NCI-H510A treated with DMSO at 0.1 percent for 48 hours (cell line): ENCODE measurements around the gene SLC4A4.

Source experiments
- DNase-seq: peaks from one replicate; lab custom pipeline; 2025; lab: John Stamatoyannopoulos, UW

SLC4A4 gene

GRCh38 chr4:71356924-71357663, 18.3 kb downstream of the SLC4A4 start:
- no peak for DNase-seq

- DNase-seq, result no peak
Observed at GRCh38 chr4:71360844-71361243, 22.0 kb downstream of the SLC4A4 start.

- DNase-seq, result no peak
Observed at GRCh38 chr4:71361476-71361875, 22.7 kb downstream of the SLC4A4 start.

GRCh38 chr4:71366766-71367165, 27.9 kb downstream of the SLC4A4 start:
- DNase-seq, result no peak

- no peak for DNase-seq
Observed at GRCh38 chr4:71367546-71367945, 28.7 kb downstream of the SLC4A4 start.

- no peak for DNase-seq
Observed at GRCh38 chr4:71368906-71369305, 30.1 kb downstream of the SLC4A4 start.

GRCh38 chr4:71369536-71369935, 30.7 kb downstream of the SLC4A4 start:
- DNase-seq, result no peak

- no peak for DNase-seq
Observed at GRCh38 chr4:71375494-71375893, 36.7 kb downstream of the SLC4A4 start.

- no peak for DNase-seq
Observed at GRCh38 chr4:71377561-71377960, 38.7 kb downstream of the SLC4A4 start.

- DNase-seq, result no peak
Observed at GRCh38 chr4:71379126-71379525, 40.3 kb downstream of the SLC4A4 start.

GRCh38 chr4:71380788-71381187, 42.0 kb downstream of the SLC4A4 start:
- DNase-seq, result no peak

GRCh38 chr4:71382125-71382899, 43.5 kb downstream of the SLC4A4 start:
- no peak for DNase-seq

GRCh38 chr4:71382900-71383560, 44.2 kb downstream of the SLC4A4 start:
- DNase-seq, result no peak

GRCh38 chr4:71383984-71384383, 45.2 kb downstream of the SLC4A4 start:
- no peak for DNase-seq

- no peak for DNase-seq
Observed at GRCh38 chr4:71389149-71389827, 50.5 kb downstream of the SLC4A4 start.

GRCh38 chr4:71392109-71392508, 53.3 kb downstream of the SLC4A4 start:
- no peak for DNase-seq

- DNase-seq, result no peak
Observed at GRCh38 chr4:71396382-71396781, 57.6 kb downstream of the SLC4A4 start.

GRCh38 chr4:71400810-71401209, 62.0 kb downstream of the SLC4A4 start:
- no peak for DNase-seq

GRCh38 chr4:71402616-71403015, 63.8 kb downstream of the SLC4A4 start:
- DNase-seq, result no peak

GRCh38 chr4:71404049-71404448, 65.2 kb downstream of the SLC4A4 start:
- no peak for DNase-seq

GRCh38 chr4:71405791-71406190, 67.0 kb downstream of the SLC4A4 start:
- no peak for DNase-seq

GRCh38 chr4:71406459-71406963, 67.7 kb downstream of the SLC4A4 start:
- DNase-seq, result no peak
